RWPE2 (cell line): ENCODE results near the gene UBASH3B.

ENCODE experiments used
- ATAC-seq: fragments of 200-7000 bp; cut with Tn5 transposase; 3 replicates; pipeline ENCODE4 v1.9.1; 2021; ENCODE audit warnings: low read depth
- DNase-seq: peaks from one replicate; pipeline ENCODE4 v3.0.0-alpha.2; 2020; ENCODE audit warnings: low spot score
- H3K27ac ChIP-seq: fragments of 450-650 bp; 2 replicates; pipeline ENCODE4 v1.5.1; 2017; ENCODE audit warnings: mild to moderate bottlenecking; ENCODE audit not compliant: poor library complexity, severe bottlenecking
- H3K27me3 ChIP-seq: fragments of 250-450 bp; sonication (Bioruptor Pico); 2 replicates; pipeline ENCODE4 v1.5.1; 2021; ENCODE audit warnings: mild to moderate bottlenecking, moderate library complexity; ENCODE audit not compliant: insufficient read depth, poor library complexity, severe bottlenecking
- H3K36me3 ChIP-seq: fragments of 250-450 bp; sonication (Bioruptor Pico); 2 replicates; pipeline ENCODE4 v1.5.1; 2020; ENCODE audit warnings: low read depth, mild to moderate bottlenecking, moderate library complexity
- H3K4me1 ChIP-seq: fragments of 250-450 bp; sonication (Bioruptor Pico); 2 replicates; pipeline ENCODE4 v1.5.1; 2021; ENCODE audit warnings: mild to moderate bottlenecking, moderate library complexity; ENCODE audit not compliant: insufficient read depth, poor library complexity, severe bottlenecking
- H3K4me3 ChIP-seq: fragments of 250-450 bp; sonication (Bioruptor Pico); 2 replicates; pipeline ENCODE4 v1.5.1; 2021; ENCODE audit warnings: mild to moderate bottlenecking, moderate library complexity; ENCODE audit not compliant: severe bottlenecking
- H3K9me3 ChIP-seq: fragments of 250-450 bp; sonication (Bioruptor Pico); 2 replicates; pipeline ENCODE4 v1.5.1; 2021; ENCODE audit warnings: mild to moderate bottlenecking, moderate library complexity; ENCODE audit not compliant: severe bottlenecking
- TF ChIP-seq, protein P1 (sequence below): fragments of 450-650 bp; IDR thresholded peaks from one replicate; pipeline ENCODE4 v1.5.1; 2017; ENCODE audit warnings: mild to moderate bottlenecking, moderate library complexity; ENCODE audit not compliant: poor library complexity, severe bottlenecking

Gene UBASH3B

GRCh38 chr11:122754553-122755322, 99.2 kb downstream of the UBASH3B start:
- Histone ChIP-seq H3K4me1 (peaks cover 3% of the 10 kb centered on the region), H3K9me3 (no peaks in the 10 kb centered on the region), H3K27me3 (no peaks in the 10 kb centered on the region), H3K27ac (no peak overlapping the region), H3K36me3 (no peaks in the 10 kb centered on the region), H3K4me3 (no peak overlapping the region)
- no peak for DNase-seq
- TF ChIP-seq, protein P1, sequence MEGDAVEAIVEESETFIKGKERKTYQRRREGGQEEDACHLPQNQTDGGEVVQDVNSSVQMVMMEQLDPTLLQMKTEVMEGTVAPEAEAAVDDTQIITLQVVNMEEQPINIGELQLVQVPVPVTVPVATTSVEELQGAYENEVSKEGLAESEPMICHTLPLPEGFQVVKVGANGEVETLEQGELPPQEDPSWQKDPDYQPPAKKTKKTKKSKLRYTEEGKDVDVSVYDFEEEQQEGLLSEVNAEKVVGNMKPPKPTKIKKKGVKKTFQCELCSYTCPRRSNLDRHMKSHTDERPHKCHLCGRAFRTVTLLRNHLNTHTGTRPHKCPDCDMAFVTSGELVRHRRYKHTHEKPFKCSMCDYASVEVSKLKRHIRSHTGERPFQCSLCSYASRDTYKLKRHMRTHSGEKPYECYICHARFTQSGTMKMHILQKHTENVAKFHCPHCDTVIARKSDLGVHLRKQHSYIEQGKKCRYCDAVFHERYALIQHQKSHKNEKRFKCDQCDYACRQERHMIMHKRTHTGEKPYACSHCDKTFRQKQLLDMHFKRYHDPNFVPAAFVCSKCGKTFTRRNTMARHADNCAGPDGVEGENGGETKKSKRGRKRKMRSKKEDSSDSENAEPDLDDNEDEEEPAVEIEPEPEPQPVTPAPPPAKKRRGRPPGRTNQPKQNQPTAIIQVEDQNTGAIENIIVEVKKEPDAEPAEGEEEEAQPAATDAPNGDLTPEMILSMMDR: peak; percentile 42
- no peak for ATAC-seq

DNA sequence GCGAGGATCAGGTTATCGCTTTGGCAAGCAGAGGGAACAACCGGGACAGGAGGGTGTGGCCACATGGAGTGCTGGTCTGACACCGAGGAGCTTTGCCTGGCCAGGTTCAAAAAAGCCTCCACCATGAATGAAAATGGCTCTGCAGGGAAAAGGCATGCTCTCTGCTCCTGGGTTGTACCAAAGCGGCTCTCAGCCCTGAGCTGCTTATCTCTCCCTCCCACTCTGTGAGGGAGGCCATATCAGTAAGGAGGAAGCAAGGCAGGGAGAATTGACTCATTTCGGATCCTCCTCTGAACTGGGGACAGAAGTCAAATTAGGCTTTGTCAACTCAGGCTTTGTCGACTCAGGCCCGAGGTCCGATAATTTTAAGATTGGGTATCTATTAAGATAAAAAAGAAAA, 99.9 kb downstream of the UBASH3B start:
- H3K4me1 ChIP-seq: peaks cover 3% of the 10 kb centered on the region
- no peaks in the 10 kb centered on the region for H3K27me3 ChIP-seq
- ATAC-seq (no peak), DNase-seq (no peak)
- TF ChIP-seq, protein P1: no peak
- no peaks in the 10 kb centered on the region for H3K9me3 ChIP-seq
- no peak overlapping the region for H3K4me3 ChIP-seq
- H3K36me3 ChIP-seq: no peaks in the 10 kb centered on the region
- no peak overlapping the region for H3K27ac ChIP-seq

- ATAC-seq (no peak), DNase-seq (no peak)
- H3K27ac ChIP-seq: no peak overlapping the region
- no peak overlapping the region for H3K4me3 ChIP-seq
- H3K27me3 ChIP-seq: no peaks in the 10 kb centered on the region
- no peaks in the 10 kb centered on the region for H3K9me3 ChIP-seq
- H3K4me1 ChIP-seq: peaks cover 3% of the 10 kb centered on the region
- TF ChIP-seq, protein P1: no peak
- H3K36me3 ChIP-seq: no peaks in the 10 kb centered on the region
Observed at GRCh38 chr11:122755941-122756340, 100.4 kb downstream of the UBASH3B start.

DNA sequence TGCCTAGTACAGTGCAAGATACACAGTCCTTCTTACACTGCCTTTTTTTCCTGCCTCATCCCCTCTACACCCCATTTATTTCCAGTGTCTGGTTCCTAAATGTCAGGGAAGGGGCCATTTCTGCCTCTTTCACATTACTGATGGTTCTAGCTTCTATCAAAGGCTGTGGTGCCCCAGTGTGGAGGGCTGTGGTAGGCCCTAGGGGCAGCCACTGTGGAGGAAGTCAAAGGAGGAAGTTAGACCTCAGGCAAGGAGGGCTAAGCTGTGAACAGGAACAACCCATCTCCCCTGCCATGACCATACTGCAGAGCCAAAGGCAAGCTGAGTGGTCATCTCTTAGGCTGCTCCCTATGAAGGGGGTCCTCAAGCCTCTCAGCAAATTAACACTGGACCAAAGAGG, 100.9 kb downstream of the UBASH3B start:
- DNase-seq: no peak

GRCh38 chr11:122757201-122757600, 101.7 kb downstream of the UBASH3B start:
- Histone ChIP-seq H3K27me3 (no peaks in the 10 kb centered on the region), H3K4me1 (peaks cover 3% of the 10 kb centered on the region), H3K4me3 (no peak overlapping the region), H3K36me3 (no peaks in the 10 kb centered on the region), H3K27ac (no peak overlapping the region), H3K9me3 (no peaks in the 10 kb centered on the region)
- TF ChIP-seq, protein P1: no peak
- DNase-seq (no peak), ATAC-seq (no peak)

More for the DNA sequence above, 100.9 kb downstream of the UBASH3B start:
- Histone ChIP-seq H3K27ac (no peak overlapping the region), H3K4me1 (peaks cover 3% of the 10 kb centered on the region), H3K4me3 (no peak overlapping the region), H3K27me3 (no peaks in the 10 kb centered on the region), H3K36me3 (no peaks in the 10 kb centered on the region), H3K9me3 (no peaks in the 10 kb centered on the region)
- TF ChIP-seq, protein P1: no peak
- no peak for ATAC-seq
